Measurements from ENCODE around the gene RBAK. TPM values are rescaled to one million over a fixed set of nuclear protein-coding genes. Genes with fewer than 3 reads are reported as not detected.

RBAK gene
- total and polyA plus RNA-seq, 2 donors (not counting 1 experiment from before 2014, with no cell fraction given) = 3.7 to 20.3 TPM

- no peak for ATAC-seq (ENCODE audit: low read depth)
- CTCF ChIA-PET = no interaction called here
- intact Hi-C loops (cut with micrococcal nuclease) = no loop called here
Measured at GRCh38 chr7:5077740-5078139, 32.1 kb downstream of the RBAK start.

GRCh38 chr7:5082806-5083205, 37.1 kb downstream of the RBAK start:
- Histone ChIP-seq H3K9me3 (ENCODE audit: control extremely low read depth in 1 of 3, control insufficient read depth in 2 of 3, insufficient read depth in 1 of 3, low read length in 2 of 3) (peaks cover 0 to 2% (median 0%) of the 10 kb centered on the region in 3 donors), H3K4me2 (replicated peaks; ENCODE audit: low read depth, low read length, poor library complexity, severe bottlenecking) (no peak overlapping the region), H4K20me1 (ENCODE audit: control insufficient read depth, insufficient read depth, low read length, poor library complexity, severe bottlenecking) (no peaks in the 10 kb centered on the region), H3K9ac (ENCODE audit: low read length) (no peak overlapping the region), H3K79me2 (ENCODE audit: control insufficient read depth, insufficient read depth, low read length) (no peaks in the 10 kb centered on the region), H3K27me3 (replicated peaks in 1 of 4; ENCODE audit: control extremely low read depth in 1 of 4, control insufficient read depth in 3 of 4, insufficient read depth in 4 of 4, low read length in 3 of 4) (peaks cover 0 to 22% (median 1%) of the 10 kb centered on the region in 4 experiments), H3K27ac (ENCODE audit: low read length in 2 of 2) (no peak overlapping the region), H3K36me3 (replicated peaks in 1 of 2; ENCODE audit: control extremely low read depth in 1 of 2, control insufficient read depth in 1 of 2, extremely low read depth in 1 of 2, insufficient read depth in 2 of 2, low read length in 1 of 2) (no peaks in the 10 kb centered on the region), H3K4me3 (ENCODE audit: control extremely low read depth in 1 of 5, extremely low read depth in 1 of 5, insufficient read depth in 1 of 5, low read depth in 2 of 5, low read length in 4 of 5) (no peak overlapping the region), H3K4me1 (ENCODE audit: control insufficient read depth in 2 of 2, insufficient read depth in 2 of 2, low read length in 2 of 2) (peaks cover 0 to 6% of the 10 kb centered on the region in 2 donors), H2AFZ (ENCODE audit: insufficient read depth, low read depth, low read length, poor library complexity, severe bottlenecking) (no peak overlapping the region)
- ATAC-seq (ENCODE audit: low read depth) (no peak), DNase-seq (no peak)
- Mint-ChIP-seq H3K27me3 (peaks cover 22% of the 10 kb centered on the region), H3K4me1 (no peaks in the 10 kb centered on the region), H3K9me3 (ENCODE audit: insufficient read depth) (no peaks in the 10 kb centered on the region), H3K27ac (no peak overlapping the region), H3K4me3 (no peak overlapping the region)
- CTCF ChIA-PET = interaction anchor here (1.3 kb wide), 1 partner anchor 267 kb away, joined by 3 read pairs; no protein-coding TSS in a partner anchor
- TF ChIP-seq EZH2 (IDR thresholded peaks at IDR 0.05; ENCODE audit: borderline replicate concordance, insufficient read depth, low read depth, low read length, poor library complexity, severe bottlenecking) (no peak), CTCF (IDR thresholded peaks at IDR 0.05) (no peak)
- WGBS (ENCODE audit: insufficient coverage) = 7% methylated on average over 5 of the region's 7 CpGs
- POLR2A ChIA-PET = no interaction called here
- intact Hi-C loops (cut with micrococcal nuclease) = no loop called here

More at GRCh38 chr7:5077740-5078139, 32.1 kb downstream of the RBAK start:
- no peak for TF ChIP-seq EZH2 (IDR thresholded peaks at IDR 0.05; ENCODE audit: borderline replicate concordance, insufficient read depth, low read depth, low read length, poor library complexity, severe bottlenecking)
- TF ChIP-seq CTCF (IDR thresholded peaks at IDR 0.05) = no peak
- peaks cover 0 to 17% (median 0%) of the 10 kb centered on the region in 3 donors for H3K9me3 ChIP-seq (ENCODE audit: control extremely low read depth in 1 of 3, control insufficient read depth in 2 of 3, insufficient read depth in 1 of 3, low read length in 2 of 3)
- H3K27ac ChIP-seq (ENCODE audit: low read length in 2 of 2) = no peak overlapping the region
- no peaks in the 10 kb centered on the region for H4K20me1 ChIP-seq (ENCODE audit: control insufficient read depth, insufficient read depth, low read length, poor library complexity, severe bottlenecking)
- Mint-ChIP-seq H3K4me3 (no peak overlapping the region), H3K27me3 (peaks cover 21% of the 10 kb centered on the region), H3K27ac (no peak overlapping the region), H3K9me3 (ENCODE audit: insufficient read depth) (no peaks in the 10 kb centered on the region), H3K4me1 (no peaks in the 10 kb centered on the region)
- H3K4me3 ChIP-seq (ENCODE audit: control extremely low read depth in 1 of 5, extremely low read depth in 1 of 5, insufficient read depth in 1 of 5, low read depth in 2 of 5, low read length in 4 of 5) = no peak overlapping the region
- no peak overlapping the region for H2AFZ ChIP-seq (ENCODE audit: insufficient read depth, low read depth, low read length, poor library complexity, severe bottlenecking)
- POLR2A ChIA-PET = no interaction called here
- no peaks in the 10 kb centered on the region for H3K79me2 ChIP-seq (ENCODE audit: control insufficient read depth, insufficient read depth, low read length)
- no peak overlapping the region for H3K4me2 ChIP-seq (replicated peaks; ENCODE audit: low read depth, low read length, poor library complexity, severe bottlenecking)
- WGBS (ENCODE audit: insufficient coverage) = 24% methylated on average over 8 of the region's 11 CpGs
- H3K27me3 ChIP-seq (replicated peaks in 1 of 4; ENCODE audit: control extremely low read depth in 1 of 4, control insufficient read depth in 3 of 4, insufficient read depth in 4 of 4, low read length in 3 of 4) = peaks cover 0 to 13% (median 1%) of the 10 kb centered on the region in 4 experiments
- no peaks in the 10 kb centered on the region for H3K36me3 ChIP-seq (replicated peaks in 1 of 2; ENCODE audit: control extremely low read depth in 1 of 2, control insufficient read depth in 1 of 2, extremely low read depth in 1 of 2, insufficient read depth in 2 of 2, low read length in 1 of 2)
- H3K4me1 ChIP-seq (ENCODE audit: control insufficient read depth in 2 of 2, insufficient read depth in 2 of 2, low read length in 2 of 2) = peaks cover 0 to 4% of the 10 kb centered on the region in 2 donors
- H3K9ac ChIP-seq (ENCODE audit: low read length) = no peak overlapping the region
- no peak for DNase-seq
